ENCODE data around the gene MANEAL.

DNA sequence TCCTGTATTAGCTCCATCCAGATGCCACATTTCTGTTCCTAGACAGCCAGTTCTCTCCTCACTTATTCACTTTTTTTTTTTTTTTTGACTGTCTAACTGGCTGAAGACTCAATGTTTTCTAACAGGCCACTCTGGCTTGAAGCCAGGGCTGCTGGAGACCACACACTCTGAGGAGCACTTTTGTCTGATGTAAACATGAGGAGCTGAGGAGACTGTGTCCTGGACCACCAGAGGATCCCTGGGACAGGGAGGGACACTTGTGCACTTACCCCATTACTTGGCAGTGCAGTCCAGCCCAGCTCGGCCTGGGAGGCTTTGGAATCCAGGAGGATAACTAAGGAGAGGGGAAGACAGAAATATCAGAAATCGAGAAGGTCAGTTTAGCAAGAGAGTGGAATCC is 31.1 kb upstream of the MANEAL start:
- TF ChIP-seq, protein P1, sequence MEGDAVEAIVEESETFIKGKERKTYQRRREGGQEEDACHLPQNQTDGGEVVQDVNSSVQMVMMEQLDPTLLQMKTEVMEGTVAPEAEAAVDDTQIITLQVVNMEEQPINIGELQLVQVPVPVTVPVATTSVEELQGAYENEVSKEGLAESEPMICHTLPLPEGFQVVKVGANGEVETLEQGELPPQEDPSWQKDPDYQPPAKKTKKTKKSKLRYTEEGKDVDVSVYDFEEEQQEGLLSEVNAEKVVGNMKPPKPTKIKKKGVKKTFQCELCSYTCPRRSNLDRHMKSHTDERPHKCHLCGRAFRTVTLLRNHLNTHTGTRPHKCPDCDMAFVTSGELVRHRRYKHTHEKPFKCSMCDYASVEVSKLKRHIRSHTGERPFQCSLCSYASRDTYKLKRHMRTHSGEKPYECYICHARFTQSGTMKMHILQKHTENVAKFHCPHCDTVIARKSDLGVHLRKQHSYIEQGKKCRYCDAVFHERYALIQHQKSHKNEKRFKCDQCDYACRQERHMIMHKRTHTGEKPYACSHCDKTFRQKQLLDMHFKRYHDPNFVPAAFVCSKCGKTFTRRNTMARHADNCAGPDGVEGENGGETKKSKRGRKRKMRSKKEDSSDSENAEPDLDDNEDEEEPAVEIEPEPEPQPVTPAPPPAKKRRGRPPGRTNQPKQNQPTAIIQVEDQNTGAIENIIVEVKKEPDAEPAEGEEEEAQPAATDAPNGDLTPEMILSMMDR (IDR thresholded peaks at IDR 0.05; ENCODE audit: low read length): no peak
- TF ChIP-seq EZH2 (IDR thresholded peaks at IDR 0.05; ENCODE audit: borderline replicate concordance, low read length): no peak
